ENCODE measurements around the gene MYO18A.
A peak's percentile ranks its signal among the peaks of the same experiment; 100 is the strongest.

The MYO18A gene

DNA sequence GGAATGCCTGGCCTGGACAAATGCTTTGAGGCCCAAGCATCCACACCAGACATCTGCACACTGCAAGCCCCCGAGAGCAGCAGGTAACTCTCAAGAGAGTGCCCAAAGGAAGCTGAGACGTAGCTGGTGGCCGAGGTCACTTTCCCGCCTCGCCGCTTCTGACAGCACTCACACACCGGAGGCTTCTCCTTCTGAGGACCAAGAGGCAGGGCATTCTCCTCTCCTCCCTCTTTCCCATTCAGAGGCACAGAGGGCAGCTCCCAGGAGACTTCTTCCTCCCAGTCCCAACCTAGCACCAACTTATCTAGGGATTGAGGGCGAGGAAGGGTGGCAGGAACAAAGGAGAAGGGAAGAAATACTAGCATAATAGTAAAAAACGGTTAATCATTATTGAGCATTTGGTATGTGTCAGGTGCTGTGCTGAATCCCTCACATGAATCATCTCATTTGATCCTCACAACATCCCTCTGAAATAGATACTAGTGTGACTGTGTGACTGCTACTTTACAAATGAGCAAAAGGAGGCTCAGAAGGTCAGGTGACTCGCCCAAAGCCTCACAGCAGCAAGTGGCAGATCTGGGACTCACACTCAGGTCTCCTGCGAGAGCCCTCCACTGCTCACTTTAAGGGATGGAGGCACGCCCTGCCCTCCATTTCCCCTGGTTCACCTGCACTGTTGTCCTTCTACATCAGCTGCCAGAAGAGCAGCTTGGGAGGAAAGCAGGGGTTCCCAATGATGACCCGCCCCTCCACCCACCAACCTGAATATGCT lies 41.8 kb downstream of the MYO18A start:
- no peak overlapping the region for H2BK15ac ChIP-seq (ENCODE audit: low read depth, poor library complexity, severe bottlenecking)
- no peak for DNase-seq
- H2BK120ac ChIP-seq (ENCODE audit: low read depth, low read length) = no peak overlapping the region
- H3K36me3 ChIP-seq (ENCODE audit: control insufficient read depth in 1 of 2, insufficient read depth in 2 of 2, low read depth in 1 of 2, low read length in 2 of 2) = peaks cover 3 to 9% of the 10 kb centered on the region in 2 experiments
- H3K4me3 ChIP-seq (ENCODE audit: insufficient read depth in 1 of 2, low read depth in 1 of 2, low read length in 2 of 2) = peak overlapping the region in 1 of 2 experiments; percentile 84
- H2BK12ac ChIP-seq (ENCODE audit: low read length in 2 of 2) = peak overlapping the region in 1 of 2 experiments; percentile 32
- no peaks in the 10 kb centered on the region for H3K27me3 ChIP-seq (ENCODE audit: control insufficient read depth in 1 of 2, insufficient read depth in 1 of 2, low read length in 2 of 2)
- H2AFZ ChIP-seq (ENCODE audit: low read depth, low read length) = no peak overlapping the region
- H3K9me3 ChIP-seq (ENCODE audit: control insufficient read depth, low read length) = no peaks in the 10 kb centered on the region
- H3K4ac ChIP-seq (ENCODE audit: low read depth in 1 of 2, low read length in 2 of 2) = peak overlapping the region in 1 of 2 experiments; percentile 24
- peaks cover 16% of the 10 kb centered on the region for H3K79me1 ChIP-seq (replicated peaks; ENCODE audit: low read length, poor library complexity, severe bottlenecking)
- H3K27ac ChIP-seq (ENCODE audit: low read length, poor library complexity, severe bottlenecking) = peak overlapping the region; percentile 2
- peak overlapping the region in 1 of 2 experiments; percentile 14 for H3K18ac ChIP-seq (ENCODE audit: low read depth in 1 of 2, low read length in 2 of 2)
- H3K9ac ChIP-seq (ENCODE audit: low read length) = peak overlapping the region; percentile 87
- H2AK5ac ChIP-seq (ENCODE audit: low read length, severe bottlenecking) = peak overlapping the region; percentile 83
- H3K23ac ChIP-seq (ENCODE audit: low read length in 2 of 2) = no peak overlapping the region
- peak overlapping the region; percentile 25 for H3K4me2 ChIP-seq (ENCODE audit: low read length, poor library complexity, severe bottlenecking)
- peaks cover 41% of the 10 kb centered on the region for H3K4me1 ChIP-seq (ENCODE audit: control insufficient read depth, insufficient read depth, low read depth, low read length)
- no peak overlapping the region for H4K8ac ChIP-seq (ENCODE audit: low read length)
- H2BK5ac ChIP-seq (ENCODE audit: low read depth, low read length, poor library complexity, severe bottlenecking) = no peak overlapping the region
- peak overlapping the region in 1 of 2 experiments; percentile 11 for H3K14ac ChIP-seq (ENCODE audit: low read length in 2 of 2)
- peak overlapping the region; percentile 28 for H4K91ac ChIP-seq (ENCODE audit: low read length)
- 87% methylated on average over 9 of the region's 13 CpGs for WGBS

GRCh38 chr17:29136998-29137730 lies 43.0 kb downstream of the MYO18A start:
- H3K79me1 ChIP-seq (replicated peaks; ENCODE audit: low read length, poor library complexity, severe bottlenecking) = peaks cover 16% of the 10 kb centered on the region
- no peak for DNase-seq

DNA sequence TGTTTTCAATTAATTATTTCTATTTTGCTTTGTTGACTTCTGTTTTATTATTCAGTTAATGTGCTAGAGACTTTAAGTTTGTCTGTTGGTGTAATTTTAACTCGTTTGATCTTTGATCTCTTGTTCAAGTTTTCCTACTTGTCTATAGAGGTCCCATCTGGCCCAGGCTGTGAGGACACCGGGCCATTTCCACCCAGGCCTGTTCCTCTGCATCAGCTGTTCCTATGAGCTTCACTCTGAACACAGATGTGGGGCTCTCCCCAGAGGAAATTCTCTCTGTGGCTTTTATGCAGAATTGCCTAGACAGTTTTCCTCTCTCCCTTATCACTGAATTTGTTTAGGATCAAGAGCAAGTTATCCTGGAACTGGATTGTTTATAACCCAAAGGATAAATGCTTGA lies 44.7 kb downstream of the MYO18A start:
- no peak overlapping the region for H2BK12ac ChIP-seq (ENCODE audit: low read length in 2 of 2)
- H2AFZ ChIP-seq (ENCODE audit: low read depth, low read length) = no peak overlapping the region
- H3K18ac ChIP-seq (ENCODE audit: low read depth in 1 of 2, low read length in 2 of 2) = no peak overlapping the region
- H4K91ac ChIP-seq (ENCODE audit: low read length) = no peak overlapping the region
- H3K4me2 ChIP-seq (ENCODE audit: low read length, poor library complexity, severe bottlenecking) = no peak overlapping the region
- H2BK5ac ChIP-seq (ENCODE audit: low read depth, low read length, poor library complexity, severe bottlenecking) = no peak overlapping the region
- peaks cover 5 to 9% of the 10 kb centered on the region in 2 experiments for H3K36me3 ChIP-seq (ENCODE audit: control insufficient read depth in 1 of 2, insufficient read depth in 2 of 2, low read depth in 1 of 2, low read length in 2 of 2)
- no peak overlapping the region for H3K4me3 ChIP-seq (ENCODE audit: insufficient read depth in 1 of 2, low read depth in 1 of 2, low read length in 2 of 2)
- peaks cover 55% of the 10 kb centered on the region for H3K4me1 ChIP-seq (ENCODE audit: control insufficient read depth, insufficient read depth, low read depth, low read length)
- no peak for DNase-seq
- no peak overlapping the region for H3K23ac ChIP-seq (ENCODE audit: low read length in 2 of 2)
- H2BK120ac ChIP-seq (ENCODE audit: low read depth, low read length) = no peak overlapping the region
- no peak overlapping the region for H2BK15ac ChIP-seq (ENCODE audit: low read depth, poor library complexity, severe bottlenecking)
- no peak overlapping the region for H3K4ac ChIP-seq (ENCODE audit: low read depth in 1 of 2, low read length in 2 of 2)
- no peak overlapping the region for H3K9ac ChIP-seq (ENCODE audit: low read length)
- H4K8ac ChIP-seq (ENCODE audit: low read length) = no peak overlapping the region
- peaks cover 18% of the 10 kb centered on the region for H3K79me1 ChIP-seq (replicated peaks; ENCODE audit: low read length, poor library complexity, severe bottlenecking)
- H3K14ac ChIP-seq (ENCODE audit: low read length in 2 of 2) = no peak overlapping the region
- WGBS = 98% methylated on average over 2 of the region's 2 CpGs
- no peak overlapping the region for H3K27ac ChIP-seq (ENCODE audit: low read length, poor library complexity, severe bottlenecking)
- H2AK5ac ChIP-seq (ENCODE audit: low read length, severe bottlenecking) = no peak overlapping the region
- H3K27me3 ChIP-seq (ENCODE audit: control insufficient read depth in 1 of 2, insufficient read depth in 1 of 2, low read length in 2 of 2) = no peaks in the 10 kb centered on the region
- no peaks in the 10 kb centered on the region for H3K9me3 ChIP-seq (ENCODE audit: control insufficient read depth, low read length)

More at GRCh38 chr17:29136998-29137730, 43.0 kb downstream of the MYO18A start:
- Histone ChIP-seq H3K4ac (ENCODE audit: low read depth in 1 of 2, low read length in 2 of 2) (no peak overlapping the region), H4K91ac (ENCODE audit: low read length) (no peak overlapping the region), H2AK5ac (ENCODE audit: low read length, severe bottlenecking) (no peak overlapping the region), H3K4me3 (ENCODE audit: insufficient read depth in 1 of 2, low read depth in 1 of 2, low read length in 2 of 2) (no peak overlapping the region), H3K14ac (ENCODE audit: low read length in 2 of 2) (no peak overlapping the region), H3K36me3 (ENCODE audit: control insufficient read depth in 1 of 2, insufficient read depth in 2 of 2, low read depth in 1 of 2, low read length in 2 of 2) (peaks cover 3 to 9% of the 10 kb centered on the region in 2 experiments), H4K8ac (ENCODE audit: low read length) (no peak overlapping the region), H3K27me3 (ENCODE audit: control insufficient read depth in 1 of 2, insufficient read depth in 1 of 2, low read length in 2 of 2) (no peaks in the 10 kb centered on the region), H2BK15ac (ENCODE audit: low read depth, poor library complexity, severe bottlenecking) (no peak overlapping the region), H3K27ac (ENCODE audit: low read length, poor library complexity, severe bottlenecking) (no peak overlapping the region), H3K9ac (ENCODE audit: low read length) (peak overlapping the region; percentile 7), H3K18ac (ENCODE audit: low read depth in 1 of 2, low read length in 2 of 2) (no peak overlapping the region), H2BK120ac (ENCODE audit: low read depth, low read length) (no peak overlapping the region), H3K4me2 (ENCODE audit: low read length, poor library complexity, severe bottlenecking) (no peak overlapping the region), H3K23ac (ENCODE audit: low read length in 2 of 2) (no peak overlapping the region), H3K4me1 (ENCODE audit: control insufficient read depth, insufficient read depth, low read depth, low read length) (peaks cover 50% of the 10 kb centered on the region), H2BK12ac (ENCODE audit: low read length in 2 of 2) (no peak overlapping the region), H2AFZ (ENCODE audit: low read depth, low read length) (no peak overlapping the region), H3K9me3 (ENCODE audit: control insufficient read depth, low read length) (no peaks in the 10 kb centered on the region), H2BK5ac (ENCODE audit: low read depth, low read length, poor library complexity, severe bottlenecking) (no peak overlapping the region)
- 85% methylated on average over 6 of the region's 8 CpGs for WGBS

- Histone ChIP-seq H2BK5ac (ENCODE audit: low read depth, low read length, poor library complexity, severe bottlenecking) (no peak overlapping the region), H3K36me3 (ENCODE audit: control insufficient read depth in 1 of 2, insufficient read depth in 2 of 2, low read depth in 1 of 2, low read length in 2 of 2) (peaks cover 11 to 13% of the 10 kb centered on the region in 2 experiments), H3K27ac (ENCODE audit: low read length, poor library complexity, severe bottlenecking) (peak overlapping the region; percentile 70), H3K18ac (ENCODE audit: low read depth in 1 of 2, low read length in 2 of 2) (peak overlapping the region; percentile 60 to 93), H2BK15ac (ENCODE audit: low read depth, poor library complexity, severe bottlenecking) (peak overlapping the region; percentile 63), H3K4me1 (ENCODE audit: control insufficient read depth, insufficient read depth, low read depth, low read length) (peaks cover 36% of the 10 kb centered on the region), H3K27me3 (ENCODE audit: control insufficient read depth in 1 of 2, insufficient read depth in 1 of 2, low read length in 2 of 2) (no peaks in the 10 kb centered on the region), H3K14ac (ENCODE audit: low read length in 2 of 2) (peak overlapping the region in 1 of 2 experiments; percentile 76), H2BK120ac (ENCODE audit: low read depth, low read length) (peak overlapping the region; percentile 64), H3K23ac (ENCODE audit: low read length in 2 of 2) (no peak overlapping the region), H3K4ac (ENCODE audit: low read depth in 1 of 2, low read length in 2 of 2) (peak overlapping the region; percentile 38 to 62), H4K91ac (ENCODE audit: low read length) (peak overlapping the region; percentile 66), H3K4me2 (ENCODE audit: low read length, poor library complexity, severe bottlenecking) (no peak overlapping the region), H2BK12ac (ENCODE audit: low read length in 2 of 2) (peak overlapping the region; percentile 69 to 97), H2AFZ (ENCODE audit: low read depth, low read length) (no peak overlapping the region), H3K4me3 (ENCODE audit: insufficient read depth in 1 of 2, low read depth in 1 of 2, low read length in 2 of 2) (peak overlapping the region in 1 of 2 experiments; percentile 45), H3K9ac (ENCODE audit: low read length) (peak overlapping the region; percentile 91), H4K8ac (ENCODE audit: low read length) (peak overlapping the region; percentile 74), H3K9me3 (ENCODE audit: control insufficient read depth, low read length) (no peaks in the 10 kb centered on the region), H3K79me1 (replicated peaks; ENCODE audit: low read length, poor library complexity, severe bottlenecking) (peaks cover 24% of the 10 kb centered on the region), H2AK5ac (ENCODE audit: low read length, severe bottlenecking) (peak overlapping the region; percentile 19)
- WGBS = 27% methylated on average over 4 of the region's 4 CpGs
- DNase-seq = peak; percentile 91
Observed at GRCh38 chr17:29133121-29133713, 47.0 kb downstream of the MYO18A start.

All from mesenchymal stem cell (in vitro differentiated cells and primary cell).